GM13976 (cell line): ENCODE results near the gene COX5B.
"Not testable (repeated sequence)": the region's sequence is repeated elsewhere in the genome, so short reads cannot be mapped to it uniquely, and the experiment has no call there.

Source experiments
- DNase-seq: peaks from one replicate; pipeline ENCODE4 v3.0.0; 2012; ENCODE audit warnings: low spot score
- in situ Hi-C: fragments of 300-500 bp; cut with MboI; formaldehyde crosslinking; loops from one replicate; pipeline ENCODE4 v1.12.0; 2022; ENCODE audit warnings: low sequenced_read_pairs, mixed read lengths, inconsistent platforms; ENCODE audit not compliant: unreplicated experiment
- TF ChIP-seq, protein P1 (sequence below): IDR thresholded peaks from 2 replicates; pipeline ENCODE4 v1.5.1; 2012; ENCODE audit warnings: borderline replicate concordance, mild to moderate bottlenecking; ENCODE audit not compliant: insufficient read depth; ENCODE audit errors: extremely low read depth, missing control alignments, control extremely low read depth

COX5B gene

DNA sequence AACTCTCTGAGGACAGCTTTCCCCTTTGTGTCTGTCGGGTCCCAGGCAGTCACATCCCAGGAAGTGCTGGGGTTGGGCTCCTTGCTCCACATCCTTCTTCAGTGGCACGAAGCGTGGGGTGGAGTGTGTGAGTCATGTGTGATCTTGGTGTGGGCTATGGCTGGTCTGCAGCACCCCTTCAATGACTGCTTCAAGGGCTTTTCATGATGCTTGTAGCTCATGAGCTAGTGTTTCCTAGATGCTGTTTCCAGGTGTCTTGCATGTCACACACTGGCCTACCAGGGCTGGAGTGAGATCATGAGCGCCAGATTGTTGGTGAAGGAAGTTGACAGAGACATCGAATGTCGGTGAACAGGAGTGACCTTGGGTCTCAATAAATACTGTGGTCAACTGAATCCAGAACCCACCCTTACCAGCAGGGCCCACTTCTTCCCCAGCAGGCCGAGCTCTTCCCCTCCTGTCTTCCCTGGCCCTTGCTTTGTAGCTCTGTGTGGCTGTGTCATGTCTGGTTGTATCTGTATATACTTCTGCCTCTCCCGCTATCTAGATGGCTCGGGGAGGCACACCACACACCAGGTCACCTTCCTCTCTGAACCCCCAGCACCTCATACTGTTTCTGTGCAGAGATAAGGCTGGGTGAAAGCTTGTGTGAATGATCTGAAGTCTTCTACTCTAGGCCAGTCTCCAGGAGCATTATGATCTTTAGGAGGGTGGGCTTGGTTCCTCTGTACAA, 27.5 kb downstream of the COX5B start:
- in situ Hi-C loops, result no loop called here
- no peak for DNase-seq
- TF ChIP-seq, protein P1, sequence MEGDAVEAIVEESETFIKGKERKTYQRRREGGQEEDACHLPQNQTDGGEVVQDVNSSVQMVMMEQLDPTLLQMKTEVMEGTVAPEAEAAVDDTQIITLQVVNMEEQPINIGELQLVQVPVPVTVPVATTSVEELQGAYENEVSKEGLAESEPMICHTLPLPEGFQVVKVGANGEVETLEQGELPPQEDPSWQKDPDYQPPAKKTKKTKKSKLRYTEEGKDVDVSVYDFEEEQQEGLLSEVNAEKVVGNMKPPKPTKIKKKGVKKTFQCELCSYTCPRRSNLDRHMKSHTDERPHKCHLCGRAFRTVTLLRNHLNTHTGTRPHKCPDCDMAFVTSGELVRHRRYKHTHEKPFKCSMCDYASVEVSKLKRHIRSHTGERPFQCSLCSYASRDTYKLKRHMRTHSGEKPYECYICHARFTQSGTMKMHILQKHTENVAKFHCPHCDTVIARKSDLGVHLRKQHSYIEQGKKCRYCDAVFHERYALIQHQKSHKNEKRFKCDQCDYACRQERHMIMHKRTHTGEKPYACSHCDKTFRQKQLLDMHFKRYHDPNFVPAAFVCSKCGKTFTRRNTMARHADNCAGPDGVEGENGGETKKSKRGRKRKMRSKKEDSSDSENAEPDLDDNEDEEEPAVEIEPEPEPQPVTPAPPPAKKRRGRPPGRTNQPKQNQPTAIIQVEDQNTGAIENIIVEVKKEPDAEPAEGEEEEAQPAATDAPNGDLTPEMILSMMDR, result no peak

DNA sequence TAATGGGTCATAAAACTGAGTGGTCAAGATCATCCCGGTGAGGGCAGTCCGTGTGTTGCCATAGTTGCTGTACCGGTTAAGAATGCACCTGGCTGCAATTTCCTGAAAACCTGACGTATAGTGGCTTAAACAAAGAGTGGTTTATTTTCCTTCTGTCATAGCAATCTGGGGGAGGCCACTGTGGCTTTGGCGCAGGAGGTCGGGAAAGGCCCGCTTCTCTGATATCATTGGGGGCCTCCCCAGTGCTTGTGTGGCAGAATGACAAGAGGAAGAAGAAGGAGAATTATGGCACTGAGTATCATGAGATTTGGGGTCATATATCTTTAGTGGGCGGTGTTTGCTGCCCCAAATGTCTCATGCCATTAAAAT, 28.0 kb downstream of the COX5B start:
- DNase-seq, result peak; percentile 45
- in situ Hi-C loops, result no loop called here

DNA sequence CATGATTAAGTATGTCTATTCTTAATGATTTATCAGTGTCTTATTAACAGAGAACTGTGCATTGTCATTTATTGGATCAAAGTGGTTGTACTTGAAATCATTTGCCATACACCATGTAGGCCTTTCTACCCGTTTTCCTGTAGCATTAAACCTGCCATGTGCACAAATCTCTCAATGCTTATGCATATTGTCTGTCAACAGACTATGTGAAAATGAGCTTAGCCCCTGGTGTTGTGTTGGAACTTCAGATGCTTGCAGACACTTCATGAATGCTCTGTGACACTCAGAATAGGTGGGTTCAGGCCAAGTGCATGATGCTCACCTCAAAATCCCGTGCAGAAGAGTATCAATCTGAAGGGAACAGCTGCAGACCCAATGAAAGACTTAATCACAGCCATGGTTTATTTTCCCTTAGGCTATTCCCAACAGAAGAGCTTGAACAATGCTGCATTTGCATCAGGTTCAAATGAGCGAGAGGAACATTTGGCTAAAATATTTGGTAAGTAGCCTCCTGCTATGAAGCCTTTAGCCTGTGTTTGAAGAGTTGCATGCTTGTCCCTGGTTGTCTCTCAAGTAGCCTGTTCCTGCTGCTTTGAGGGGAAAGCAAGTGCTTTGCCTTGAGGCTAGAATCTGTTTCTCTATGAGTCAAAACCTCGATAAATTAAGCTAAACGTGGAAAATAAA, 29.7 kb downstream of the COX5B start:
- in situ Hi-C loops, result loop anchor here (25.0 kb wide), 1 partner anchor 1613 kb away; no protein-coding TSS in a partner anchor
- TF ChIP-seq, protein P1, result no peak
- DNase-seq, result no peak

More for the DNA sequence above, 28.0 kb downstream of the COX5B start:
- TF ChIP-seq, protein P1, result no peak

DNA sequence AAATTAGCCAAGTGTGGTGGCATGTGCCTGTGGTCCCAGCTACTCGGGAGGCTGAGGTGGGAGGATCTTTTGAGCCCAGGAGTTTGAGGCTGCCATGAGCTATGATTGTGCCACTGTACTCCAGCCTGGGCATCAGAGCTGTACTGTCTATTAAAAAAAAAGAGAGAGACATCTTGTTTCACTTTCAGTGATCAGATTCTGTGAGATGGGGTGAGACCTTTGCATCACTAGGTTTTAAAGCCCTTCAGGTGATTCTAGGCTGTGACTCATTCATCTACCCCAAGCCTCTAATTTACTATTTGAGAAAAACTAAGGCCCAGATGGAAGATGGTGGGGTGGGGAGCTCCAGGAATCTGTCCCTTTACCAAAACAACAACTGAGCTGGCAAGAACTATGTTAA, 30.8 kb downstream of the COX5B start:
- TF ChIP-seq, protein P1, result no peak
- in situ Hi-C loops, result loop anchor here (25.0 kb wide), 1 partner anchor 1614 kb away; no protein-coding TSS in a partner anchor
- DNase-seq, result no peak

DNA sequence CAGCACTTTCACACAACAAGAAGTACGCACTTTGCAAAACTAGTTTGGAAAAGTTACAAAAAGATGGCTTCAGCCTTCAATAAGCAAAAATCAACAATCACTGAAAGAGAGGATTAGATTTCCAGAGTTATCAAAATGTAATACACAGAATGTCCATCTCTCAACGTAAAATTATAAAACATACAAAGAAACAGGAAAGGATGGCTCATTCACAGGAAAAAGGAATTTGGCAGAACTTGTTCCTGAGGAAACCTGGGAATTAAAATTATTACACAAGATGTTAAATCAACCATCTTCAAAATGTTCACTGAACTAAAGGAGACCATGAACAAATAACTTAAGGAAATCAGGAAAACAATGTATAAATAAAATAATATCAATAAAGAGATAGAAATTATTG, 31.6 kb downstream of the COX5B start:
- no peak for DNase-seq
- in situ Hi-C loops, result loop anchor here (25.0 kb wide), 1 partner anchor 1615 kb away; no protein-coding TSS in a partner anchor
- TF ChIP-seq, protein P1, result no peak

DNA sequence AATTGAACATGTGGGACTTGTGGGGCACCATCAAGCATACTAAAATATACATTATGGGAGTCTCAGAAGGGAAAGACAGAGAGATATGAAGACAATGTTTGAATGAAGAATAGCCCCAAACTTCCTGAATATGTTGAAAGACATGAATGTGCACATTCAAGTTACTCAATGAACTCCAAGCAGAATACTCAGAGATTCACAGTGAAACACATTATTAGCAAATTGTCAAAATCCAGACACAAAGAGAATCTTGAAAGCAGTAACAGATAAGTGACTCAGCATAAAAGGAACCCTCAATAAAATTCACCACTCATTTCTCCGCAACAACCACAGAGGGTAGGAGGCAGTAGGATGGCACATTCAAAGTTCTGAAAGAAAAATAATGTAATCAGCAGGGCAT, 32.4 kb downstream of the COX5B start:
- no peak for DNase-seq
- in situ Hi-C loops, result loop anchor here (25.0 kb wide), 1 partner anchor 1616 kb away; no protein-coding TSS in a partner anchor
- TF ChIP-seq, protein P1, result no peak

DNA sequence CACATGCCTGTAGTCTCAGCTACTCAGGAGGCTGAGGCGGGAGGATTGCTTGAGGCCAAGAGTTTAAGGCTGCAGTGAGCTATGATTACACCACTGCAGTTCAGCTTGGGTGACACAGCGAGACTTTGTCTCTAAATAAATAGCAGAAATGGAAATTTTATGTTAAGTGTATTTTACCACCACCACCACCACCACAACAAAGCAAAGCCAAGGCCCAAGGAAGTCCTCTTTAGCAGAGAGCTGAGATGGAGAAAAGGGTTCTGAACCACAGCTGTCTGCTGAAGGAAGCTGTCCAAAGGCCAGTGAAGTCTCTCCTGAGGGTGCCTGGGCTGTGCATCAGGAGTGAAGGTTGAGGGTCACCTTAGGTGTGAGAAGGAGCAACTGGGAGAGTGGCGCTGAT, 41.4 kb downstream of the COX5B start:
- in situ Hi-C loops, result loop anchor here (25.0 kb wide), 1 partner anchor 1625 kb away; no protein-coding TSS in a partner anchor
- DNase-seq, result not testable (repeated sequence)
